Muscle of leg (tissue), 11 donors: ENCODE data around the gene TNFAIP8. TPM values are rescaled to one million over a fixed set of nuclear protein-coding genes. Genes with fewer than 3 reads are reported as not detected.

Source experiments
- DNase-seq: peaks from one replicate; pipeline ENCODE4 v3.0.0; 2013
- H3K27ac ChIP-seq: one replicate; pipeline ENCODE4 v1.5.1; 2013; ENCODE audit warnings: mild to moderate bottlenecking, low read length, control low read depth
- H3K27me3 ChIP-seq: one replicate; pipeline ENCODE4 v1.6.1; 2013; ENCODE audit warnings: low read length; ENCODE audit not compliant: control insufficient read depth, insufficient read depth
- H3K36me3 ChIP-seq: one replicate; pipeline ENCODE4 v1.6.1; 2013; ENCODE audit warnings: low read length; ENCODE audit not compliant: control insufficient read depth, insufficient read depth
- H3K4me1 ChIP-seq: one replicate; pipeline ENCODE4 v1.6.1; 2013; ENCODE audit warnings: low read length; ENCODE audit not compliant: control insufficient read depth, insufficient read depth
- H3K4me3 ChIP-seq: one replicate; pipeline ENCODE4 v1.5.1; 2013; ENCODE audit warnings: low read length, control low read depth
- H3K9me3 ChIP-seq: replicated peaks from 2 replicates; pipeline ENCODE4 v1.6.1; 2013; ENCODE audit warnings: low read depth, low read length; ENCODE audit not compliant: control insufficient read depth
- WGBS: methylation state at CpG from one replicate; pipeline ENCODE4 v1.1.5; 2013; ENCODE audit warnings: missing lambda C conversion rate; ENCODE audit not compliant: insufficient coverage; 5-methylcytosine and 5-hydroxymethylcytosine counted together
- polyA plus RNA-seq, 8 donors: library from polyadenylated mRNA; unstranded; fragments of 120-200 nt; gene quantifications; one replicate each; pipeline versions ENCODE4 v1.2.1 to v1.2.3, GENCODE V29; 2013; ENCODE audit warnings: inconsistent platforms in 1 of 8, low replicate concordance in 1 of 8; ENCODE audit not compliant: insufficient read length in 8 of 8, insufficient read depth in 1 of 8
- total RNA-seq: library from RNA; stranded (reverse); fragments of 120-200 nt; gene quantifications from one replicate; pipeline ENCODE4 v1.2.4, GENCODE V29; 2013

Gene TNFAIP8
- total and polyA plus RNA-seq, 9 donors, result 10.8 to 14.8 (median 12.1) TPM

GRCh38 chr5:119316086-119316485, 39.7 kb upstream of the TNFAIP8 start:
- Histone ChIP-seq H3K4me1 (no peaks in the 10 kb centered on the region), H3K27ac (no peak overlapping the region)
- WGBS, result 98% methylated on average over 6 of the region's 8 CpGs

GRCh38 chr5:119316906-119317305, 38.9 kb upstream of the TNFAIP8 start:
- Histone ChIP-seq H3K36me3 (no peaks in the 10 kb centered on the region), H3K4me3 (no peak overlapping the region), H3K9me3 (no peaks in the 10 kb centered on the region), H3K27ac (no peak overlapping the region), H3K27me3 (no peaks in the 10 kb centered on the region), H3K4me1 (no peaks in the 10 kb centered on the region)
- no peak for DNase-seq
- 100% methylated on average over 1 of the region's 3 CpGs for WGBS

More at GRCh38 chr5:119316086-119316485, 39.7 kb upstream of the TNFAIP8 start:
- no peak for DNase-seq
- H3K4me3 ChIP-seq, result no peak overlapping the region
- no peaks in the 10 kb centered on the region for H3K36me3 ChIP-seq
- no peaks in the 10 kb centered on the region for H3K9me3 ChIP-seq
- H3K27me3 ChIP-seq, result no peaks in the 10 kb centered on the region

DNA sequence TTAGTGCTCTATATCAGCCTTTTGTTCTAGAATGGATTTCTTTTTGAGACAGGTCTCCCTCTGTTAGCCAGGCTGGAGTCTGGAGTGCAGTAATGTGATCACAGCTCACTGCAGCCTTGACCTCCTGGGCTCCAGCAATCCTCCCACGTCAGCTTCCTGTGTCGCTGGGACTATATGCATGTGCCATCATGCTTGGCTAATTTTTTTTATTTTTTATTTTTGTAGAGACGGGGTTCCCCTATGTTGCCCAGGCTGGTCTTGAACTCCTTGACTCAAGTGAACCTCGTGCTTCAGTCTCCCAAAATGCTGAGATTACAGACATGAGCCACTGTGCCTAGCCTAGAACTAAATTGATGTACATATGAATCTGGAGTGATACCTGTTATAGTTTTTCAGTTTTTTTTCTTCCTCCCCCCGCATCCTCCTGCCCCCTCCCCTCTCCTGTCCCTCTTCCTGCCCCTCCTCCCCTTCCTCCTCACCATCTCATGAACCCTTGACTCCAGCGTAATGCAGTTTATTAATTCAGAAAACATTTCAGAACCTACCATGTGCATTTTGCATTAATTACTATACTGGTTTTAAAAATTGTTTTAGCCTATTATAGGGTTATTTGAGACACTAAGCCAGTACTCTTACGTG, 37.4 kb upstream of the TNFAIP8 start:
- Histone ChIP-seq H3K4me3 (no peak overlapping the region), H3K36me3 (no peaks in the 10 kb centered on the region), H3K9me3 (no peaks in the 10 kb centered on the region), H3K4me1 (no peaks in the 10 kb centered on the region), H3K27me3 (no peaks in the 10 kb centered on the region), H3K27ac (no peak overlapping the region)
- 29% methylated on average over 1 of the region's 7 CpGs for WGBS
- DNase-seq, result no peak

DNA sequence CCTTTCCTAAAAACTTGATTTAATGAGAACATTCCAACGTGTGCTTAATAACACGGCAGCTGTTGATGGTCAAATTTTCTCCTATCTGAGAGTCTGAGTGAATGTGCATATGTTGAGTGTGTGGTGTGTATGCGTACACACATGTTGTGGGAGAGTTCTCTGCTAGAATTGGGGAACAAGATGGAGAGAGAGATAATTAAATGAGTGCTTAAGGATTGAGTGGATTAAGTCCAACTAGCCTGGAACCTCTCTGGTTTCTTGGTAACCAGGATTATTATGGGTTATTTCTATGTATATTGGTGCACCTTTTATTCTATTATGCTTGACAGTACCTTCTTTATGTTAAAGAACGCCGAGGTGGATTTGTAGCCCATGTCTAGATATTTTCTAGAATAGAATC, 36.4 kb upstream of the TNFAIP8 start:
- H3K4me3 ChIP-seq, result no peak overlapping the region
- H3K36me3 ChIP-seq, result no peaks in the 10 kb centered on the region
- H3K4me1 ChIP-seq, result no peaks in the 10 kb centered on the region
- no peak for DNase-seq
- H3K9me3 ChIP-seq, result no peaks in the 10 kb centered on the region
- no peak overlapping the region for H3K27ac ChIP-seq
- WGBS, result 83% methylated on average over 5 of the region's 5 CpGs
- H3K27me3 ChIP-seq, result no peaks in the 10 kb centered on the region

GRCh38 chr5:119319890-119320289, 35.9 kb upstream of the TNFAIP8 start:
- 95% methylated on average over 3 of the region's 5 CpGs for WGBS
- Histone ChIP-seq H3K4me3 (no peak overlapping the region), H3K27ac (no peak overlapping the region), H3K36me3 (no peaks in the 10 kb centered on the region), H3K27me3 (no peaks in the 10 kb centered on the region), H3K9me3 (no peaks in the 10 kb centered on the region), H3K4me1 (no peaks in the 10 kb centered on the region)
- no peak for DNase-seq

DNA sequence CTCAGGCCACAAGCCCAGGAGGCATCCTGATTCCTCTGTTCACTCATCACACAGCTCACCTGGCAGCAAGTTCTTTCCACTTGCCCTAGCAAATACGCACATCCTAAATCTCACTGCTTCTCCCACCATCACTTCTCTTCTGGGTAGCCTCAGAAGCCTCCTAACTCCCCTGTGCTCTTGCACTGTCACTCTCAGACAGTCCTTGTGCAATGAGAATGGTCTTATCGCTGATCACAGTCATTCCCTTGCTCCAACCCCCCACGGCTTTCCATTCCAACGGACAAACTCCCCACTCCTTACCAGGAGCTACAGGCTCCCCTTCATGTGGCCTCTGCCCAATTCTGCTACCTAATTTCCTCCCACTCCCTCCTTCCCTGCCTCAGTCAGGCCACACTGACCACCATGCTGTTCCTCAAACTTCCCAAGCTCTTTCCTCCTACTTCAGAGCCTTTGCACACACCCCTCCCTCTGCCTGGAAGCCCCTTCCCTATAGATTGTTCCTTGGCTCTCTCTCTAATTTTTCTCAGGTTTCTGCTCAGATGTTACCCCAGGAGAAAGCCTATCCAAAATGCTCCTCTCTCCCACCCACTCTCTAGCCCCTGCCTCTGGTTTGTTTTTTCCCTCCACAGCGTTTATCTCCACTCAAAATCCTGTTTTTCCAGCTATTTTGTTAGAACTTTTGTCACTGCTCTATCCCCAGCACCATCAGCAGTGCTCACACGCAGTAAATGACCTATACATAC, 34.1 kb upstream of the TNFAIP8 start:
- Histone ChIP-seq H3K27ac (no peak overlapping the region), H3K4me1 (no peaks in the 10 kb centered on the region), H3K9me3 (no peaks in the 10 kb centered on the region), H3K36me3 (no peaks in the 10 kb centered on the region), H3K27me3 (no peaks in the 10 kb centered on the region), H3K4me3 (no peak overlapping the region)
- 74% methylated on average over 5 of the region's 6 CpGs for WGBS
- no peak for DNase-seq

- H3K27ac ChIP-seq, result no peak overlapping the region
- DNase-seq, result no peak
- H3K4me3 ChIP-seq, result no peak overlapping the region
- H3K9me3 ChIP-seq, result no peaks in the 10 kb centered on the region
- WGBS, result 64% methylated on average over 4 of the region's 7 CpGs
- no peaks in the 10 kb centered on the region for H3K36me3 ChIP-seq
- no peaks in the 10 kb centered on the region for H3K4me1 ChIP-seq
- H3K27me3 ChIP-seq, result no peaks in the 10 kb centered on the region
These were observed 33.4 kb upstream of the TNFAIP8 start for GRCh38 chr5:119322312-119322947.

DNA sequence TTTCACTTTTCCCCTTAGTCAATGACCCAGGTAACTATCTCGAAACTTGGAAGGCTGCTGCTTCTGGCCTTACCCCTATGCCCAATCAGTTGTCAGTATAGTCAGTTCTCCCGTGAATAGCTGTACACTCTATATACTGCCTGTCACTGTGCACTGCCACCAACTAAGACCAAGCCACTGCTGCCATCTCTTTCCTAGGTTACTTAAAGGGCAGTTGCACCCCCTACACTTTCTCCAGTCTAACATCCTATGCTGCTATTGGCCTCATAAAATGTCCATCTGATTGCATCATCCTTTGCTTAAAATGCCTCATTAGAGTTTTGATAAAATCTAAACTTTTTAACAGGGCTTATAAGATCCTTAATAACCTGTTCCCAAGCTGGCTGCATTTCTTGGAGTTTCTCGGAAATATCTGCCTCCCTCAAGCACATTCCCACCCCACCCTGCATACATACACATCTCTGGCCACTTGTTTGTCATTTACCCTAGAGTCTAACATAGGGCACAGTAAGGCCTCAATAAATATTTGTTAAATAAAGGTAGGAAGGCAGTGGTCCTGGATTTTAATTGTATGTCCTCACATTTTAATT, 32.8 kb upstream of the TNFAIP8 start:
- no peaks in the 10 kb centered on the region for H3K27me3 ChIP-seq
- no peaks in the 10 kb centered on the region for H3K4me1 ChIP-seq
- no peaks in the 10 kb centered on the region for H3K36me3 ChIP-seq
- no peaks in the 10 kb centered on the region for H3K9me3 ChIP-seq
- H3K4me3 ChIP-seq, result no peak overlapping the region
- DNase-seq, result no peak
- 40% methylated on average over 2 of the region's 3 CpGs for WGBS
- H3K27ac ChIP-seq, result no peak overlapping the region

DNA sequence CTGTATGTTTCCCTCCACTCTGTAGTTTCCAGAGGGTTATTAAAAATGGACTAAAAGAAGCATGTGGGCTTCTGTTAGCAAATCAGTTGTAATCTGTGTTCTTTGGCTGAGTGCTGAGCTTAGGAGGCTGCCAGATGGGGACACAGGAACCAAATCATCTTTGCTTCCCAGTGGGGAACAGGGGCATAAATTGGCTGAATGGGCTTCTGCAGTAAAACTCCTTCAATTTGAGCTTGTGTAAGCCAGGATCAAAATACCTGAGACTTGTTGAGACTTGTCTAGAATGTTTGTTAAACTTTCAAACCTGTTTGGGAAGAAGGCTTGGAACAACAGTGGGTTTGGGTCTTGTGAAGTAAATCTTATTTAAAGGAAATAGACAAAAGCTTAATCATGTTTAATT, 32.2 kb upstream of the TNFAIP8 start:
- DNase-seq, result no peak
- Histone ChIP-seq H3K4me3 (no peak overlapping the region), H3K9me3 (no peaks in the 10 kb centered on the region), H3K27ac (no peak overlapping the region), H3K4me1 (no peaks in the 10 kb centered on the region), H3K36me3 (no peaks in the 10 kb centered on the region), H3K27me3 (no peaks in the 10 kb centered on the region)

DNA sequence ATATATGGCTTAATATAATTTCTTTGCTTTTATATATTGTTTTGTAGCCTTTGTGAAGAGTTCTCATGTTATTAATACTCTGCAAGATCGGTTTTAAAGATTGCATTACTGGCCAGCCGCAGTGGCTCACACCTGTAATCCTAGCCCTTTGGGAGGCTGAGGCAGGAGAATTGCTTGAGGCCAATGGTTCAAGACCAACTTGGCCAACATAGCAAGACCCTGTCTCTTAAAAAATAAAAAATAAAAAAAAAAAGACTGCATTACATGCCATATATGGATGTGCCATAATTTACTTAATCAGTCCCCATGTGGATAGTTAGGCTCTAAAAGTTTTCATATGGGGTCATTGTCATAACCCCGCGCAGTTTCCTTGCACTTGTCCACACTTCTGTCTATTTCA, 31.0 kb upstream of the TNFAIP8 start:
- no peak for DNase-seq
- H3K36me3 ChIP-seq, result no peaks in the 10 kb centered on the region
- no peaks in the 10 kb centered on the region for H3K27me3 ChIP-seq
- no peaks in the 10 kb centered on the region for H3K4me1 ChIP-seq
- WGBS, result 100% methylated on average over 2 of the region's 4 CpGs
- no peak overlapping the region for H3K27ac ChIP-seq
- no peak overlapping the region for H3K4me3 ChIP-seq
- H3K9me3 ChIP-seq, result no peaks in the 10 kb centered on the region
